OCI-LY1 (cell line): ENCODE data around the gene AKAP13.

Experiments
- EZH2 ChIP-seq: fragments of 200-600 bp; sonication (generic), shearing (Covaris generic); IDR thresholded peaks from 2 replicates; pipeline ENCODE4 v1.8.0; 2017; ENCODE audit warnings: borderline replicate concordance, mixed run types, mild to moderate bottlenecking, antibody characterized with exemption, low read length, moderate library complexity, mixed read lengths
- TF ChIP-seq, protein P1 (sequence below): fragments of 200-600 bp; sonication (generic), shearing (Covaris generic); IDR thresholded peaks from 2 replicates; pipeline ENCODE4 v1.5.1; 2017; ENCODE audit warnings: mild to moderate bottlenecking, antibody characterized with exemption, low read length, moderate library complexity, mixed read lengths

DNA sequence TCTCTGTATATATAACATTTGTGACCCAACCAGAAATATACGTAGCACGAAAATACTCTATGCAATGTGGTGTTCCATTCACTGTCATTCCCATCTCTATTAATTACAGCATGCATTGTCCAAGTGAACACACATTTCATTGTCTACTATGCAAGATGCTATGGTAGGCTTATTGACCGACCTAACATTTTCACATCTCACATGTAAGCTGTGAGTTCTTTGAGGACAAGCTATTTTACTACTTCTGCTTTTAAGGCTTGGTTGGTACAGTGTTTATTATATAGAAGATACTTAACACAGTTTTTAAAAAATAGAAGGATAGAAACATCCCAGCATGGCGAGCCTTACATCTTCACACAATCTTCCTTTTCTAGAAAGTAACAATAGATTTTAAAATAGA lies 249.9 kb downstream of the AKAP13 start:
- TF ChIP-seq, protein P1, sequence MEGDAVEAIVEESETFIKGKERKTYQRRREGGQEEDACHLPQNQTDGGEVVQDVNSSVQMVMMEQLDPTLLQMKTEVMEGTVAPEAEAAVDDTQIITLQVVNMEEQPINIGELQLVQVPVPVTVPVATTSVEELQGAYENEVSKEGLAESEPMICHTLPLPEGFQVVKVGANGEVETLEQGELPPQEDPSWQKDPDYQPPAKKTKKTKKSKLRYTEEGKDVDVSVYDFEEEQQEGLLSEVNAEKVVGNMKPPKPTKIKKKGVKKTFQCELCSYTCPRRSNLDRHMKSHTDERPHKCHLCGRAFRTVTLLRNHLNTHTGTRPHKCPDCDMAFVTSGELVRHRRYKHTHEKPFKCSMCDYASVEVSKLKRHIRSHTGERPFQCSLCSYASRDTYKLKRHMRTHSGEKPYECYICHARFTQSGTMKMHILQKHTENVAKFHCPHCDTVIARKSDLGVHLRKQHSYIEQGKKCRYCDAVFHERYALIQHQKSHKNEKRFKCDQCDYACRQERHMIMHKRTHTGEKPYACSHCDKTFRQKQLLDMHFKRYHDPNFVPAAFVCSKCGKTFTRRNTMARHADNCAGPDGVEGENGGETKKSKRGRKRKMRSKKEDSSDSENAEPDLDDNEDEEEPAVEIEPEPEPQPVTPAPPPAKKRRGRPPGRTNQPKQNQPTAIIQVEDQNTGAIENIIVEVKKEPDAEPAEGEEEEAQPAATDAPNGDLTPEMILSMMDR, result no peak
- no peak for TF ChIP-seq EZH2
